Measurements from ENCODE around the gene SPEM2.
"Not testable (repeated sequence)": the region's sequence is repeated elsewhere in the genome, so short reads cannot be mapped to it uniquely, and the experiment has no call there.

Gene SPEM2

GRCh38 chr17:7471729-7472128 lies 46.3 kb downstream of the SPEM2 start:
- no peak for DNase-seq (ENCODE audit: low read depth, low spot score)

- not testable (repeated sequence) for DNase-seq (ENCODE audit: low read depth, low spot score)
Observed at GRCh38 chr17:7474767-7475166, 49.4 kb downstream of the SPEM2 start.

GRCh38 chr17:7475764-7476422 lies 50.5 kb downstream of the SPEM2 start:
- no peak for DNase-seq (ENCODE audit: low read depth, low spot score)

GRCh38 chr17:7476494-7476893 lies 51.1 kb downstream of the SPEM2 start:
- DNase-seq (ENCODE audit: low read depth, low spot score) = no peak

- no peak for DNase-seq (ENCODE audit: low read depth, low spot score)
Observed at GRCh38 chr17:7476951-7477350, 51.5 kb downstream of the SPEM2 start.

Data from activated CD4-positive, CD25-positive, alpha-beta regulatory T cell treated with anti-CD3 and anti-CD28 coated beads, Interleukin-2, amount 50 U/mL, for 16 hours (primary cell).